ENCODE results near the gene ARHGAP15.

Gene ARHGAP15

GRCh38 chr2:143622106-143622505 is 492.9 kb downstream of the ARHGAP15 start:
- H2AFZ ChIP-seq (ENCODE audit: low read depth) = no peak overlapping the region
- no peaks in the 10 kb centered on the region for H3K27me3 ChIP-seq (ENCODE audit: insufficient read depth, low read depth)
- TF ChIP-seq CTCF (conservative IDR thresholded peaks at IDR 0.05; ENCODE audit: low read depth, low read length) = no peak
- H3K4me1 ChIP-seq (ENCODE audit: low read depth, poor library complexity, severe bottlenecking) = peaks cover 10% of the 10 kb centered on the region
- H3K4me2 ChIP-seq = no peak overlapping the region
- no peaks in the 10 kb centered on the region for H4K20me1 ChIP-seq (ENCODE audit: insufficient read depth)
- no peaks in the 10 kb centered on the region for H3K36me3 ChIP-seq (ENCODE audit: insufficient read depth)
- H3K27ac ChIP-seq = no peak overlapping the region
- H3K4me3 ChIP-seq (IDR thresholded peaks at IDR 0.05; ENCODE audit: insufficient read depth, low read depth, low read length) = no peak overlapping the region
- no peaks in the 10 kb centered on the region for H3K79me2 ChIP-seq (ENCODE audit: insufficient read depth, low read depth)
- no peak overlapping the region for H3K9ac ChIP-seq

- H3K79me2 ChIP-seq (ENCODE audit: insufficient read depth, low read depth) = no peaks in the 10 kb centered on the region
- no peak for TF ChIP-seq CTCF (conservative IDR thresholded peaks at IDR 0.05; ENCODE audit: low read depth, low read length)
- H2AFZ ChIP-seq (ENCODE audit: low read depth) = no peak overlapping the region
- H3K36me3 ChIP-seq (ENCODE audit: insufficient read depth) = no peaks in the 10 kb centered on the region
- no peak overlapping the region for H3K9ac ChIP-seq
- H3K27me3 ChIP-seq (ENCODE audit: insufficient read depth, low read depth) = no peaks in the 10 kb centered on the region
- no peak overlapping the region for H3K4me3 ChIP-seq (IDR thresholded peaks at IDR 0.05; ENCODE audit: insufficient read depth, low read depth, low read length)
- H3K4me1 ChIP-seq (ENCODE audit: low read depth, poor library complexity, severe bottlenecking) = peaks cover under 1% of the 10 kb centered on the region
- H4K20me1 ChIP-seq (ENCODE audit: insufficient read depth) = no peaks in the 10 kb centered on the region
- no peak overlapping the region for H3K4me2 ChIP-seq
- H3K27ac ChIP-seq = no peak overlapping the region
Observed at GRCh38 chr2:143623231-143623908, 494.2 kb downstream of the ARHGAP15 start.

GRCh38 chr2:143623909-143624260 is 494.7 kb downstream of the ARHGAP15 start:
- Histone ChIP-seq H3K4me3 (IDR thresholded peaks at IDR 0.05; ENCODE audit: insufficient read depth, low read depth, low read length) (no peak overlapping the region), H3K27me3 (ENCODE audit: insufficient read depth, low read depth) (no peaks in the 10 kb centered on the region), H3K9ac (no peak overlapping the region), H3K27ac (no peak overlapping the region), H4K20me1 (ENCODE audit: insufficient read depth) (no peaks in the 10 kb centered on the region), H3K36me3 (ENCODE audit: insufficient read depth) (no peaks in the 10 kb centered on the region), H3K4me1 (ENCODE audit: low read depth, poor library complexity, severe bottlenecking) (no peaks in the 10 kb centered on the region), H3K79me2 (ENCODE audit: insufficient read depth, low read depth) (no peaks in the 10 kb centered on the region), H3K4me2 (no peak overlapping the region), H2AFZ (ENCODE audit: low read depth) (no peak overlapping the region)
- TF ChIP-seq CTCF (conservative IDR thresholded peaks at IDR 0.05; ENCODE audit: low read depth, low read length) = no peak

GRCh38 chr2:143629340-143629739 is 500.1 kb downstream of the ARHGAP15 start:
- Histone ChIP-seq H3K36me3 (ENCODE audit: insufficient read depth) (no peaks in the 10 kb centered on the region), H3K4me3 (IDR thresholded peaks at IDR 0.05; ENCODE audit: insufficient read depth, low read depth, low read length) (no peak overlapping the region), H3K27ac (no peak overlapping the region), H2AFZ (ENCODE audit: low read depth) (no peak overlapping the region), H3K79me2 (ENCODE audit: insufficient read depth, low read depth) (no peaks in the 10 kb centered on the region), H3K27me3 (ENCODE audit: insufficient read depth, low read depth) (no peaks in the 10 kb centered on the region), H3K4me2 (no peak overlapping the region), H3K9ac (no peak overlapping the region), H4K20me1 (ENCODE audit: insufficient read depth) (no peaks in the 10 kb centered on the region), H3K4me1 (ENCODE audit: low read depth, poor library complexity, severe bottlenecking) (no peaks in the 10 kb centered on the region)
- TF ChIP-seq CTCF (conservative IDR thresholded peaks at IDR 0.05; ENCODE audit: low read depth, low read length) = no peak

All from KMS-11 (cell line).